GM19240 (cell line): ENCODE measurements around the gene NOCT.
A peak's percentile ranks its signal among the peaks of the same experiment; 100 is the strongest.
"Not testable (repeated sequence)": the region's sequence is repeated elsewhere in the genome, so short reads cannot be mapped to it uniquely, and the experiment has no call there.

Experiments
- DNase-seq: peaks from one replicate; pipeline ENCODE4 v3.0.0; 2011; ENCODE audit warnings: low spot score; ENCODE audit not compliant: insufficient read length

The NOCT gene

GRCh38 chr4:139009702-139010101, 5.9 kb upstream of the NOCT start:
- no peak for DNase-seq

- no peak for DNase-seq
Observed at GRCh38 chr4:139011225-139011950, 4.2 kb upstream of the NOCT start.

GRCh38 chr4:139014371-139015268, 961 bp upstream of the NOCT start:
- no peak for DNase-seq

GRCh38 chr4:139015948-139016471, 429 bp downstream of the NOCT start:
- no peak for DNase-seq

GRCh38 chr4:139017861-139018260, 2.3 kb downstream of the NOCT start:
- DNase-seq: no peak

GRCh38 chr4:139018501-139018900, 2.9 kb downstream of the NOCT start:
- no peak for DNase-seq

GRCh38 chr4:139018971-139019758, 3.6 kb downstream of the NOCT start:
- no peak for DNase-seq

GRCh38 chr4:139020384-139020783, 4.8 kb downstream of the NOCT start:
- DNase-seq: no peak

- DNase-seq: not testable (repeated sequence)
Observed at GRCh38 chr4:139021071-139021470, 5.5 kb downstream of the NOCT start.

GRCh38 chr4:139022835-139023234, 7.3 kb downstream of the NOCT start:
- no peak for DNase-seq

GRCh38 chr4:139024686-139025085, 9.1 kb downstream of the NOCT start:
- no peak for DNase-seq

- DNase-seq: no peak
Observed at GRCh38 chr4:139025841-139026240, 10.3 kb downstream of the NOCT start.

- no peak for DNase-seq
Observed at GRCh38 chr4:139027776-139028175, 12.2 kb downstream of the NOCT start.

- DNase-seq: no peak
Observed at GRCh38 chr4:139028191-139028661, 12.6 kb downstream of the NOCT start.

- not testable (repeated sequence) for DNase-seq
Observed at GRCh38 chr4:139029866-139030363, 14.3 kb downstream of the NOCT start.

- DNase-seq: peak; percentile 54
Observed at GRCh38 chr4:139030614-139031235, 15.1 kb downstream of the NOCT start.

- no peak for DNase-seq
Observed at GRCh38 chr4:139035650-139036049, 20.1 kb downstream of the NOCT start.

- no peak for DNase-seq
Observed at GRCh38 chr4:139036885-139037284, 21.3 kb downstream of the NOCT start.

- DNase-seq: no peak
Observed at GRCh38 chr4:139038874-139039443, 23.4 kb downstream of the NOCT start.

- DNase-seq: no peak
Observed at GRCh38 chr4:139042981-139043460, 27.4 kb downstream of the NOCT start.
